Measurements from ENCODE around the gene DSTN.

DSTN gene

DNA sequence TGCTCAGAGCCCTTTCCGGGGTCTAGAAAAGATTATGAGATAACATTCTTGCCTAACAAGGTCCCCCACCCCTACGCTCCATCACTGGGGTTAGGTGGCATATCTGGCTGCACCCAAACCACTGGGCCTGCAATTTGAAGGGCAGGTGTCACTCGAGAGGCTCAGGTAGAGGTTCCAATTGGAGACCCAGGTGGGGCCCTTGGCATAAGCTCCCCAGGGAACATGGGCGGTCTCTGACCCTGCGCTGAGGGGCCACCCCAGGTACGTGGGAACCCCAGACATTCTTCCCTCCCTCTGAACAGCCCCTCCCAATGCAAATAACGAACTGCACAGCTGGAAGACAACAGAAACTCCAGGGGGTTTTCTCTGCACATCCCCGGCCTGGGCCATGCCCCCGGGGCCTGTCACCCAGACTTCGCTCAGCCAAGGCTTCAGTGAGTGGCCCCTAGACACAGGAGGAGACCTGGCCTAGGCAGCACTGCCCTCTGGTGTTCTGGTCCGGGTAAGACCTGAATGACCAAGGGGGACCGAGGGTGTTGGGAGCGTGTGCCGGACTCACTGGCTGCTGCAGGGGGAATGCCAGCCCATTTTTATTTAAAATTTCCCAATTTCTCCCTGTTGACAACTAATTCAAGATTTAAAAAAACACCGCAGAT lies 47.5 kb downstream of the DSTN start:
- Histone ChIP-seq H3K27ac (no peak overlapping the region), H3K27me3 (no peaks in the 10 kb centered on the region), H3K36me3 (peaks cover 83% of the 10 kb centered on the region), H3K4me1 (ENCODE audit: control insufficient read depth in 1 of 2, insufficient read depth in 1 of 2, low read depth in 1 of 2, low read length in 1 of 2) (peaks cover 24% of the 10 kb centered on the region in 2 experiments), H3K9me3 (no peaks in the 10 kb centered on the region), H3K4me3 (ENCODE audit: low read depth in 1 of 2, low read length in 1 of 2) (no peak overlapping the region)
- TF ChIP-seq, protein P1, sequence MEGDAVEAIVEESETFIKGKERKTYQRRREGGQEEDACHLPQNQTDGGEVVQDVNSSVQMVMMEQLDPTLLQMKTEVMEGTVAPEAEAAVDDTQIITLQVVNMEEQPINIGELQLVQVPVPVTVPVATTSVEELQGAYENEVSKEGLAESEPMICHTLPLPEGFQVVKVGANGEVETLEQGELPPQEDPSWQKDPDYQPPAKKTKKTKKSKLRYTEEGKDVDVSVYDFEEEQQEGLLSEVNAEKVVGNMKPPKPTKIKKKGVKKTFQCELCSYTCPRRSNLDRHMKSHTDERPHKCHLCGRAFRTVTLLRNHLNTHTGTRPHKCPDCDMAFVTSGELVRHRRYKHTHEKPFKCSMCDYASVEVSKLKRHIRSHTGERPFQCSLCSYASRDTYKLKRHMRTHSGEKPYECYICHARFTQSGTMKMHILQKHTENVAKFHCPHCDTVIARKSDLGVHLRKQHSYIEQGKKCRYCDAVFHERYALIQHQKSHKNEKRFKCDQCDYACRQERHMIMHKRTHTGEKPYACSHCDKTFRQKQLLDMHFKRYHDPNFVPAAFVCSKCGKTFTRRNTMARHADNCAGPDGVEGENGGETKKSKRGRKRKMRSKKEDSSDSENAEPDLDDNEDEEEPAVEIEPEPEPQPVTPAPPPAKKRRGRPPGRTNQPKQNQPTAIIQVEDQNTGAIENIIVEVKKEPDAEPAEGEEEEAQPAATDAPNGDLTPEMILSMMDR (IDR thresholded peaks at IDR 0.05), result no peak

DNA sequence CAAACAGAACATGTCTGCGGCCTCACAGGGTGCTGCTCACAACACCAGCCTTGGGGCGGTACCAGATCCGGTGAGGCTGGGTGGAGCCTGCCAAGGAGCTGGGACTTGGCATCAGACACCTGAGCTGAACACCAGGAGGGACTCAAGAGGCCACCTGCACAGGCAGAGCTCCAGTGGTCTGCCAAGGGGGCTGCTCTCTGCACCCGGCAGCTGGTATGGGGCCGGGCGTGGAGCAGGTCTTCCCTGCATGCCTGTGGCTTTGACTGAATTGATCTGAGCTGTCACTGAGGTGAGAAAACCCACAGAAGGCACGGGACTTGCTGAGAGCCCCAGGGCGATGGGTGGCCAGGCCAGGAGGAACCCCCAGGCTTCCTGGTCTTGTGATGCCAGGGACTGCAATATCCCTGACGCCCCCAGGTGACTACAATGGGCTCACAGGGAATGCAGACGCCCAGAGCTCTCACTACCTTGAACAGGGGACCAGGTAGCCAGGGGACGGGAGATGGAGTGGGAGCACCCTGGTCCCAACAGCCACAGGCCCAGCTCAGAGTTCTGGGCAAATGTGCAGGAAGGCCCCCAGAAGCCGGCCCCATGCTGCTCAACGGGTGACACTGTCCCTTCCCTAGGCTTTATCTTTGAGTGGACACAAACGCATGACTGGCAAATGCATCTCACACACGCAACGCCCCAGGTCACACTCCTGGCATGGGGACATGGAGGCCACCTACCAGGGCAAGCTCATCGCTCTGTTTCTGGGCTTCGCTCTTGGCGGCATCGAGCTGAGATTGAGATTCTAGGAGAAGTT lies 48.2 kb downstream of the DSTN start:
- Histone ChIP-seq H3K4me1 (ENCODE audit: control insufficient read depth in 1 of 2, insufficient read depth in 1 of 2, low read depth in 1 of 2, low read length in 1 of 2) (peaks cover 24% of the 10 kb centered on the region in 2 experiments), H3K4me3 (ENCODE audit: low read depth in 1 of 2, low read length in 1 of 2) (no peak overlapping the region), H3K9me3 (no peaks in the 10 kb centered on the region), H3K27ac (no peak overlapping the region), H3K36me3 (peaks cover 89% of the 10 kb centered on the region), H3K27me3 (no peaks in the 10 kb centered on the region)
- TF ChIP-seq, protein P1 (IDR thresholded peaks at IDR 0.05), result no peak

DNA sequence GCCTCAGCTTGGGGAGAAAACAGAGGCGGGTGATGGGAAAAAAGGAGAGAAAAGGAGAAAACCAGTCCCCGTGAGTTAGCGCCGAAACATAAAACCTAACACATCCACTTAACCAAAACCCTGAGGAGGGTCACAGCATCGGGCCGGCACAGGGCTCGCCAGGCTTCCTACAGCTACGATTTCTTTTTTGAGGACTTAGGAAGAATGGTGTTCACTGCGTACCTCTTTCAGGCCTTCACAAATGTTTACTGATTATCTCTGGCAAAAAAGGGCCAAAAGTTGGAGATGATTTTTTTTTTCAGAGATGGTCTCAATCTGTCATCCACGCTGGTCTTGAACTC lies 48.8 kb downstream of the DSTN start:
- peaks cover 89% of the 10 kb centered on the region for H3K36me3 ChIP-seq
- H3K27me3 ChIP-seq, result no peaks in the 10 kb centered on the region
- peaks cover 24% of the 10 kb centered on the region in 2 experiments for H3K4me1 ChIP-seq (ENCODE audit: control insufficient read depth in 1 of 2, insufficient read depth in 1 of 2, low read depth in 1 of 2, low read length in 1 of 2)
- H3K9me3 ChIP-seq, result no peaks in the 10 kb centered on the region
- TF ChIP-seq, protein P1 (IDR thresholded peaks at IDR 0.05), result no peak
- no peak overlapping the region for H3K4me3 ChIP-seq (ENCODE audit: low read depth in 1 of 2, low read length in 1 of 2)
- no peak overlapping the region for H3K27ac ChIP-seq

DNA sequence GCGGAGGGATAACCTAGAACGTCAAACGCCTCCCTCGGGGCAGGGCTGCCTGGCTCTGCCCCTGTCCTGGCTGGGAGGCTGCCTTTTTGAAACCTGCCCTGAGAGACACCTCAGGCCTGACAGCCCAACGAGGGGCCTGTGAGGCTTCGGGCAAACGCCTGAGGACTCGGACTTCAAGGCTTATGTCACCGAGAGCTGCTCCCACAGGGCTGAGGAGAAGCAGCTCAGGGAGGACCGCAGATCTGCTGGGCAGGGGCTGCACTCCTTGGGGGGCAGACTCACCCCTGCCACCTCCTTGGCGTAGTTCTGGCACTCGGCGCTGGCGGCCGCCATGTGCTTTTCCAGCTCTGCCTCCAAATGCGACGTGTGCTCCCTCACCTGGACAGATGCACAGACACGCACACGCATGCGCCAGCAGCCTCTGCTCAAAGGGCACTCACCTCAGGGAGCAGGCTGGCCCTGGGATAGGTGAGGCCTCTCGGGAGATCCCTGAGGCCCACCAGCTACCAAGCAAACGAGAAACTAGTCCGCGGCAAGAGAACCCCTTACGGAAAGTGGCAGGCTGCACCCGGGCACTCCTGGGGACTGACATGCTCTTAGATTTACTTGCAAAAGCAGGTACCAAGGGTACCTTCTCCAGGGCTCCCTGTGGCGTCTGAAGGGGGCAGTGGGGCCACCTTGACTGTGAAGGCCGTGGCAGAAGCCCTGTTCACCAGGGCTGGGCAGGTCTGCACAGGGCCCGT lies 49.6 kb downstream of the DSTN start:
- peaks cover 89% of the 10 kb centered on the region for H3K36me3 ChIP-seq

More for the DNA sequence above, 49.6 kb downstream of the DSTN start:
- TF ChIP-seq, protein P1 (IDR thresholded peaks at IDR 0.05), result no peak
- Histone ChIP-seq H3K4me3 (ENCODE audit: low read depth in 1 of 2, low read length in 1 of 2) (no peak overlapping the region), H3K27me3 (no peaks in the 10 kb centered on the region), H3K4me1 (ENCODE audit: control insufficient read depth in 1 of 2, insufficient read depth in 1 of 2, low read depth in 1 of 2, low read length in 1 of 2) (peaks cover 24% of the 10 kb centered on the region in 2 experiments), H3K27ac (no peak overlapping the region), H3K9me3 (no peaks in the 10 kb centered on the region)
